ENCODE data around the gene OR10G4. TPM values are rescaled to one million over a fixed set of nuclear protein-coding genes. Genes with fewer than 3 reads are reported as not detected.
"Not testable (repeated sequence)": the region's sequence is repeated elsewhere in the genome, so short reads cannot be mapped to it uniquely, and the experiment has no call there.

The OR10G4 gene
- total RNA-seq, 1 donor from 2014 or later, result not detected

DNA sequence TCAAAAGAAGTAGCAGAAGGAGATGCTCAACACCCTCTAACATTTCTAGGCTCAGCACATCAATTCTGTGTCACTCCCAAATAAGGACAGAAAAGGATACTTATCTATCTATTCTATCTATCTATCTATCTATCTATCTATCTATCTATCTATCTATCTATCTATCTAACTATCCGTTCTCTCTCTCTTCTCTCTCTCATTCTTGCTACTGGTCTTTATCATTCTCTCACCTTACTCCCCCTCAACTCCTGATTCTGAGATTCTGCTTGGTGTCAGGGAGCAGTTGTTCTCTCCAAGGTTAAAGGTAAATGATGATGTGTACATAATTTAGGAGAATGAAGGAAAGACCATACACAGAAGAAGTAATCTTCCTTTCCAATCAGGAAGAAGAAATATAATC, 17.7 kb upstream of the OR10G4 start, which contains the start of gene OR10G6:
OR10G6 (minus strand) TSS at position 43 of the 400 bp plus-strand sequence; CDS start at position 43, 0 bp downstream.
- TF ChIP-seq CTCF (IDR thresholded peaks at IDR 0.05; ENCODE audit: partially characterized antibody, unreplicated experiment), result no peak
- Mint-ChIP-seq H3K27me3 (ENCODE audit: unreplicated experiment) (no peaks in the 10 kb centered on the region), H3K4me3 (ENCODE audit: unreplicated experiment) (no peak within 1 kb of the TSS), H3K36me3 (ENCODE audit: unreplicated experiment) (no peaks in the 10 kb centered on the region), H3K27ac (ENCODE audit: unreplicated experiment) (no peak within 1 kb of the TSS), H3K9me3 (ENCODE audit: unreplicated experiment) (no peaks in the 10 kb centered on the region), H3K4me1 (ENCODE audit: low read depth, unreplicated experiment) (no peaks in the 10 kb centered on the region)
- DNase-seq, result no peak

- not testable (repeated sequence) for H3K27ac Mint-ChIP-seq (ENCODE audit: unreplicated experiment)
Observed at GRCh38 chr11:124015837-124016236, 3.0 kb downstream of the OR10G4 start.

DNA sequence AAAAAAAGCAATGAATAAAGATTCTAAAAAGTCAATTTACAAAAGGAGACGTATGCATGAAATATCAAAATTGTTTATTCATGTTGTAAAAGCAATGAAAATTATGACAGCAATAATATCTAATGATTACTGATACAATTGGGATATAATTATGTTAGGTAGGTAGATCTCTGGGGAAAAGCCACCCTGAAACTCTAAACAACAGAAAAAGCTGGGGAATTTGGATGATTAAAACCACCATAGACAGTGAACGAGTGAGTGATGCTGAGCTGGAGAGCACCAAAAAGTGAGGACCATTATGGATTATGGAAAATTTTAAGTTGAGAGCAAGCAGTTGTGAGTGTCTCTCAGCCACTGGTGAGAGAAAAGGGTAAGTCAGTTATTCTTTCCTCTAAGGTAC, 13.7 kb downstream of the OR10G4 start, which contains the start of gene OR10G8:
OR10G8 (plus strand) TSS at position 301 of the 400 bp plus-strand sequence. CDS start 2,825 bp downstream, outside the sequence.
- DNase-seq, result no peak
- H3K36me3 Mint-ChIP-seq (ENCODE audit: unreplicated experiment), result no peaks in the 10 kb centered on the region
- no peaks in the 10 kb centered on the region for H3K4me1 Mint-ChIP-seq (ENCODE audit: low read depth, unreplicated experiment)
- peaks cover 3% of the 10 kb centered on the region for H3K9me3 Mint-ChIP-seq (ENCODE audit: unreplicated experiment)
- peaks cover 4% of the 10 kb centered on the region for H3K27me3 Mint-ChIP-seq (ENCODE audit: unreplicated experiment)
- no peak within 1 kb of the TSS for H3K27ac Mint-ChIP-seq (ENCODE audit: unreplicated experiment)
- H3K4me3 Mint-ChIP-seq (ENCODE audit: unreplicated experiment), result no peak within 1 kb of the TSS
- no peak for TF ChIP-seq CTCF (IDR thresholded peaks at IDR 0.05; ENCODE audit: partially characterized antibody, unreplicated experiment)

More at GRCh38 chr11:124015837-124016236, 3.0 kb downstream of the OR10G4 start:
- H3K36me3 Mint-ChIP-seq (ENCODE audit: unreplicated experiment); H3K27me3 Mint-ChIP-seq (ENCODE audit: unreplicated experiment); H3K4me1 Mint-ChIP-seq (ENCODE audit: low read depth, unreplicated experiment); H3K4me3 Mint-ChIP-seq (ENCODE audit: unreplicated experiment); H3K9me3 Mint-ChIP-seq (ENCODE audit: unreplicated experiment); DNase-seq: not testable (repeated sequence)

DNA sequence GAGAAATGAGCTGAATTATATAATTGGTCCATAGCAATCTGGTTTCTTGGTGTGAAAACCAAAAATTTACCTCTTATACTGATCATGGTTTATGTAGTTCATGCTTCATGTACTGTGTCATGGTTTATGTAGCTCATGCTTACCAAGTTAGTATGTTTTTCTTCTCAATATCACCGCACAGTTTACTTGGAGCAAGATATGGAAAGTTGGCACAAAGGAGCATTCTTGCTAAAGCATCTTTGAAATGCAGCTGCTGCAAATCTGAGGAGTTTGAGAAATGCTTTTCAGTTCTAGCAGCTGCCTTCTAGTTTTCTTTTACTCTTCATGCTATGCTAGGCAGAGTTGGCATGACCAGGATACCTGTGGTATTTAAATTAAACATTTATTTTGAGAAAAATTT, 23.9 kb downstream of the OR10G4 start:
- Mint-ChIP-seq H3K27ac (ENCODE audit: unreplicated experiment) (no peak overlapping the region), H3K4me3 (ENCODE audit: unreplicated experiment) (no peak overlapping the region), H3K9me3 (ENCODE audit: unreplicated experiment) (no peaks in the 10 kb centered on the region), H3K27me3 (ENCODE audit: unreplicated experiment) (no peaks in the 10 kb centered on the region), H3K36me3 (ENCODE audit: unreplicated experiment) (no peaks in the 10 kb centered on the region), H3K4me1 (ENCODE audit: low read depth, unreplicated experiment) (no peaks in the 10 kb centered on the region)
- no peak for DNase-seq
- TF ChIP-seq CTCF (IDR thresholded peaks at IDR 0.05; ENCODE audit: partially characterized antibody, unreplicated experiment), result no peak

DNA sequence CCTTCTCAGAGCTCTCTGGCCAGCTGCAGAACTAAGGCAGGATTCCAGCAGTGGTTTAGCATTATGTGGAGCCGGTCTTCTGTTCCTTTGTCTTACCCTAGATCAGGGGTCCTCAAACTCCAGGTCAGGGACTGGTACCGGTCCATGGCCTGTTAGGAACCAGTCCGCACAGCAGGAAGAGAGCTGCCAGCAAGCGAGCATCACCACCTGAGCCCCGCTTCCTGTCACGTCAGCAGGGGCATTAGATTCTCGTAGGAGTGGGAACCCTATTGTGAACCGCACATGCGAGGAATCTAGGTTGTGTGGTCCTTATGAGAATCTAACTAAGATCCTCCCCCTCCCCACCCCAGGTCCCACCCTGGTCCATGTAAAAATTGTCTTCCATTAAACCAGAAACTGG, 26.8 kb downstream of the OR10G4 start:
- no peaks in the 10 kb centered on the region for H3K27me3 Mint-ChIP-seq (ENCODE audit: unreplicated experiment)
- DNase-seq, result no peak

More for the DNA sequence above, 26.8 kb downstream of the OR10G4 start:
- TF ChIP-seq CTCF (IDR thresholded peaks at IDR 0.05; ENCODE audit: partially characterized antibody, unreplicated experiment), result no peak
- no peak overlapping the region for H3K27ac Mint-ChIP-seq (ENCODE audit: unreplicated experiment)
- no peak overlapping the region for H3K4me3 Mint-ChIP-seq (ENCODE audit: unreplicated experiment)
- no peaks in the 10 kb centered on the region for H3K36me3 Mint-ChIP-seq (ENCODE audit: unreplicated experiment)
- H3K4me1 Mint-ChIP-seq (ENCODE audit: low read depth, unreplicated experiment), result no peaks in the 10 kb centered on the region
- H3K9me3 Mint-ChIP-seq (ENCODE audit: unreplicated experiment), result no peaks in the 10 kb centered on the region
